IMR-90 (cell line): Measurements from ENCODE around the gene MLH1.

Experiments
- BHLHE40 ChIP-seq: fragments of 150-350 bp; IDR thresholded peaks from 2 replicates; pipeline ENCODE4 v1.6.1; 2016; ENCODE audit warnings: mild to moderate bottlenecking, low read depth, low read length
- CEBPB ChIP-seq: IDR thresholded peaks from 2 replicates; pipeline ENCODE4 v1.6.1; 2012; ENCODE audit warnings: low read depth, low read length, improper control_type of control experiment
- CHD1 ChIP-seq: IDR thresholded peaks from 2 replicates; pipeline ENCODE4 v1.6.1; 2012; ENCODE audit warnings: low read depth, low read length, improper control_type of control experiment
- MAZ ChIP-seq: IDR thresholded peaks from 2 replicates; pipeline ENCODE4 v1.6.1; 2012; ENCODE audit warnings: low read depth, mild to moderate bottlenecking, low read length, improper control_type of control experiment, moderate library complexity, borderline replicate concordance
- MXI1 ChIP-seq: IDR thresholded peaks from 2 replicates; pipeline ENCODE4 v1.6.1; 2012; ENCODE audit warnings: low read depth, mild to moderate bottlenecking, low read length, moderate library complexity, borderline replicate concordance
- POLR2A ChIP-seq: IDR thresholded peaks from 2 replicates; pipeline ENCODE4 v1.6.1; 2012; ENCODE audit warnings: mild to moderate bottlenecking, low read depth, low read length
- RAD21 ChIP-seq: IDR thresholded peaks from 2 replicates; pipeline ENCODE4 v1.6.1; 2012; ENCODE audit warnings: low read length, improper control_type of control experiment
- RCOR1 ChIP-seq: IDR thresholded peaks from 2 replicates; pipeline ENCODE4 v1.6.1; 2012; ENCODE audit warnings: mild to moderate bottlenecking, low read length, improper control_type of control experiment; ENCODE audit not compliant: insufficient replicate concordance
- RFX5 ChIP-seq: IDR thresholded peaks from 2 replicates; pipeline ENCODE4 v1.8.0; 2012; ENCODE audit warnings: low read depth, mild to moderate bottlenecking, low read length, moderate library complexity
- SMC3 ChIP-seq: fragments of 150-350 bp; IDR thresholded peaks from 2 replicates; pipeline ENCODE4 v1.6.1; 2016; ENCODE audit warnings: low read depth, mild to moderate bottlenecking, antibody characterized with exemption, low read length, moderate library complexity
- TF ChIP-seq, protein P1 (sequence below): conservative IDR thresholded peaks from 2 replicates; pipeline ENCODE4 v1.5.1; 2012; ENCODE audit warnings: mild to moderate bottlenecking, low read depth, low read length, improper control_type of control experiment
- TF ChIP-seq, protein P2 (sequence below): fragments of 150-350 bp; IDR thresholded peaks from 2 replicates; pipeline ENCODE4 v1.6.1; 2017; ENCODE audit warnings: mild to moderate bottlenecking, antibody characterized with exemption, low read length, low read depth
- TF ChIP-seq, protein P3 (sequence below): fragments of 150-350 bp; IDR thresholded peaks from 2 replicates; pipeline ENCODE4 v1.6.1; 2016; ENCODE audit warnings: low read depth, mild to moderate bottlenecking, low read length, moderate library complexity, borderline replicate concordance

DNA sequence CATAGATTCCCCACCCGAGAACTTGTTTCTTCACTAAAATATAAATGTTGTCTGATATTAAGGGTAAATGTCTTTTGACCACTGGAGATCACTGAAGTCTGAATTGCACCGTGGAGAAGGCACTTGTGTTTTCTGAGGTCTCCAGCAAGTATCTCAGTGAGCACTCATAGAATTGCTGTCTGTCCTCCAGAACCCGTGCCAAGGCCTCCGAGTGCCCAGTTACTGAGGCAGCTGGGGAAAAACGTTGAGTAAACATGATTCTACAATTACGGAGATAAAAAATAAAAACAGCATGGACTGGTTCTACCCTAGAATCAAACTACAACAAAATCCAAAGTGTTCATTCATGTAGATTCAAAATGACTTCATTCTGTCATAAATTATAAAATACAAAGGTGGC, 60.0 kb downstream of the MLH1 start:
- no peak for TF ChIP-seq RFX5
- no peak for TF ChIP-seq POLR2A
- TF ChIP-seq MXI1: no peak
- TF ChIP-seq, protein P1, sequence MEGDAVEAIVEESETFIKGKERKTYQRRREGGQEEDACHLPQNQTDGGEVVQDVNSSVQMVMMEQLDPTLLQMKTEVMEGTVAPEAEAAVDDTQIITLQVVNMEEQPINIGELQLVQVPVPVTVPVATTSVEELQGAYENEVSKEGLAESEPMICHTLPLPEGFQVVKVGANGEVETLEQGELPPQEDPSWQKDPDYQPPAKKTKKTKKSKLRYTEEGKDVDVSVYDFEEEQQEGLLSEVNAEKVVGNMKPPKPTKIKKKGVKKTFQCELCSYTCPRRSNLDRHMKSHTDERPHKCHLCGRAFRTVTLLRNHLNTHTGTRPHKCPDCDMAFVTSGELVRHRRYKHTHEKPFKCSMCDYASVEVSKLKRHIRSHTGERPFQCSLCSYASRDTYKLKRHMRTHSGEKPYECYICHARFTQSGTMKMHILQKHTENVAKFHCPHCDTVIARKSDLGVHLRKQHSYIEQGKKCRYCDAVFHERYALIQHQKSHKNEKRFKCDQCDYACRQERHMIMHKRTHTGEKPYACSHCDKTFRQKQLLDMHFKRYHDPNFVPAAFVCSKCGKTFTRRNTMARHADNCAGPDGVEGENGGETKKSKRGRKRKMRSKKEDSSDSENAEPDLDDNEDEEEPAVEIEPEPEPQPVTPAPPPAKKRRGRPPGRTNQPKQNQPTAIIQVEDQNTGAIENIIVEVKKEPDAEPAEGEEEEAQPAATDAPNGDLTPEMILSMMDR: no peak
- no peak for TF ChIP-seq RAD21
- TF ChIP-seq CEBPB: no peak
- no peak for TF ChIP-seq BHLHE40
- TF ChIP-seq, protein P2, sequence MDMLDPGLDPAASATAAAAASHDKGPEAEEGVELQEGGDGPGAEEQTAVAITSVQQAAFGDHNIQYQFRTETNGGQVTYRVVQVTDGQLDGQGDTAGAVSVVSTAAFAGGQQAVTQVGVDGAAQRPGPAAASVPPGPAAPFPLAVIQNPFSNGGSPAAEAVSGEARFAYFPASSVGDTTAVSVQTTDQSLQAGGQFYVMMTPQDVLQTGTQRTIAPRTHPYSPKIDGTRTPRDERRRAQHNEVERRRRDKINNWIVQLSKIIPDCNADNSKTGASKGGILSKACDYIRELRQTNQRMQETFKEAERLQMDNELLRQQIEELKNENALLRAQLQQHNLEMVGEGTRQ: no peak
- TF ChIP-seq SMC3: no peak
- TF ChIP-seq MAZ: no peak
- no peak for TF ChIP-seq RCOR1
- TF ChIP-seq, protein P3, sequence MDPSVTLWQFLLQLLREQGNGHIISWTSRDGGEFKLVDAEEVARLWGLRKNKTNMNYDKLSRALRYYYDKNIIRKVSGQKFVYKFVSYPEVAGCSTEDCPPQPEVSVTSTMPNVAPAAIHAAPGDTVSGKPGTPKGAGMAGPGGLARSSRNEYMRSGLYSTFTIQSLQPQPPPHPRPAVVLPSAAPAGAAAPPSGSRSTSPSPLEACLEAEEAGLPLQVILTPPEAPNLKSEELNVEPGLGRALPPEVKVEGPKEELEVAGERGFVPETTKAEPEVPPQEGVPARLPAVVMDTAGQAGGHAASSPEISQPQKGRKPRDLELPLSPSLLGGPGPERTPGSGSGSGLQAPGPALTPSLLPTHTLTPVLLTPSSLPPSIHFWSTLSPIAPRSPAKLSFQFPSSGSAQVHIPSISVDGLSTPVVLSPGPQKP: no peak
- no peak for TF ChIP-seq CHD1
